Astrocyte of the cerebellum (primary cell): ENCODE data around the gene ADGRG7.

Experiments used
- DNase-seq: peaks from one replicate; pipeline ENCODE4 v3.0.0-alpha.2; 2011; ENCODE audit warnings: low read depth
- H3K4me3 ChIP-seq: 2 replicates; pipeline ENCODE4 v1.5.1; 2011; ENCODE audit warnings: mild to moderate bottlenecking, low read depth, low read length, moderate library complexity
- in situ Hi-C: cut with HindIII; loops from 2 replicates; pipeline ENCODE4 v1.10.0; 2017; ENCODE audit warnings: low sequenced_read_pairs
- TF ChIP-seq, protein P1 (sequence below): IDR thresholded peaks from 2 replicates; pipeline ENCODE4 v1.5.1; 2012; ENCODE audit warnings: low read length, low read depth, moderate library complexity, mild to moderate bottlenecking; ENCODE audit errors: missing control alignments

Gene ADGRG7

DNA sequence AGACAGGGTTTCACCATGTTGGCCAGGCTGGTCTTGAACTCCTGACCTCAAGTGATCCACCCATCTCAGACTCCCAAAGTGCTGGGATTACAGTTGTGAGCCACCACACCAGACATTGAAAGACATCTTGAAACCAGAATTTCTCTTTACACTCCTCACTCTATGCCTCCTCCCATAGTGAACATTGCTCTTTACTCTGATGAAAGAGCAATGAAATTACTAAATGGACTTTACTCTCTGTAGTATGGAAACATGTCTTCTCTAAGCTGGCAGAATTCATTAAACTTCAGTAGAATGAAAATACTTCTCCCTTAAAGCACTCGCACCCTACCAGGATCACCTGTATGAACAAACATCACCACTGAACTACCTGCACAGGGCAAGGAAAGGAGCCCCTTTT, 72.1 kb downstream of the ADGRG7 start:
- no peak overlapping the region for H3K4me3 ChIP-seq
- in situ Hi-C loops = no loop called here
- DNase-seq = no peak
- TF ChIP-seq, protein P1, sequence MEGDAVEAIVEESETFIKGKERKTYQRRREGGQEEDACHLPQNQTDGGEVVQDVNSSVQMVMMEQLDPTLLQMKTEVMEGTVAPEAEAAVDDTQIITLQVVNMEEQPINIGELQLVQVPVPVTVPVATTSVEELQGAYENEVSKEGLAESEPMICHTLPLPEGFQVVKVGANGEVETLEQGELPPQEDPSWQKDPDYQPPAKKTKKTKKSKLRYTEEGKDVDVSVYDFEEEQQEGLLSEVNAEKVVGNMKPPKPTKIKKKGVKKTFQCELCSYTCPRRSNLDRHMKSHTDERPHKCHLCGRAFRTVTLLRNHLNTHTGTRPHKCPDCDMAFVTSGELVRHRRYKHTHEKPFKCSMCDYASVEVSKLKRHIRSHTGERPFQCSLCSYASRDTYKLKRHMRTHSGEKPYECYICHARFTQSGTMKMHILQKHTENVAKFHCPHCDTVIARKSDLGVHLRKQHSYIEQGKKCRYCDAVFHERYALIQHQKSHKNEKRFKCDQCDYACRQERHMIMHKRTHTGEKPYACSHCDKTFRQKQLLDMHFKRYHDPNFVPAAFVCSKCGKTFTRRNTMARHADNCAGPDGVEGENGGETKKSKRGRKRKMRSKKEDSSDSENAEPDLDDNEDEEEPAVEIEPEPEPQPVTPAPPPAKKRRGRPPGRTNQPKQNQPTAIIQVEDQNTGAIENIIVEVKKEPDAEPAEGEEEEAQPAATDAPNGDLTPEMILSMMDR = no peak

DNA sequence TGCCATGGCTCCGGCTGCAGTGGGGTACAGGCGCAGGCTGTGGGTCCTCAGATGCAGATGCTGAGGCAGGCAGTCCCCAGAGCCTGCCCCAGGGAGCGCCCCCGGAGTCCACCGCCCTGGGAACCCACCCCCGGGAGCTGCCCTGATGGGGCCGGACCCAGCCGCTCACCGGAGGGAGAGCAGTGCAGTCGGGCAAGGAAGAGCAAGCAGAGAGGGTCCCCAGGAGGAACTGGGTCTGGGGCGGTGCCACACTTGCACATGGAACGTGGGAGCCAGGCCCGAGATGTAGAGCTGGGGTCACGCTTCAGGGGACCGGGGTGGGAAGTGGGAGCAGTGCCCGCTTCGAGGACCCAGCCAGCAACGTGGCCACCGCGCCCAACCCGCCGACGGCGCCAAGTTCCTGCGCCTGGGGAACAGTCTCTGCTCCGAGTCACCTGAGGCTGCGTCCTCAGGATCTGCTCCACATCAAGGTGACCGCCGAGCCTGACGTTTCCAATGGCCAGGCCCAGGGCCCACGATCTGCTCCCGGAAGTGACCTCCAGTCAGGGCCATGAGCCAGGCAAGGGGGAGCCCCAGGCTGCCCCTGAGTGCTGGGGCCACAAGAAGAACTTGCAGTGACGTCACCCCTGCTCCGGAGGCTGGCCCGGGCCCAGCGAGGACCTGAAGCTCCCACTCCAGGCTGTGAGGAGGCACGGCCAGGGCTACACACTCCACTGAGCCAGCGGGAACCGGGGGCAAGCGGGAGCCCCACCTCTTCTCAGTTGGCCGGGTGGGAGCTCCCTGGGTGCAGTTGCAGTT, 72.9 kb downstream of the ADGRG7 start:
- DNase-seq = no peak
- TF ChIP-seq, protein P1 = no peak
- H3K4me3 ChIP-seq = no peak overlapping the region
- in situ Hi-C loops = no loop called here

DNA sequence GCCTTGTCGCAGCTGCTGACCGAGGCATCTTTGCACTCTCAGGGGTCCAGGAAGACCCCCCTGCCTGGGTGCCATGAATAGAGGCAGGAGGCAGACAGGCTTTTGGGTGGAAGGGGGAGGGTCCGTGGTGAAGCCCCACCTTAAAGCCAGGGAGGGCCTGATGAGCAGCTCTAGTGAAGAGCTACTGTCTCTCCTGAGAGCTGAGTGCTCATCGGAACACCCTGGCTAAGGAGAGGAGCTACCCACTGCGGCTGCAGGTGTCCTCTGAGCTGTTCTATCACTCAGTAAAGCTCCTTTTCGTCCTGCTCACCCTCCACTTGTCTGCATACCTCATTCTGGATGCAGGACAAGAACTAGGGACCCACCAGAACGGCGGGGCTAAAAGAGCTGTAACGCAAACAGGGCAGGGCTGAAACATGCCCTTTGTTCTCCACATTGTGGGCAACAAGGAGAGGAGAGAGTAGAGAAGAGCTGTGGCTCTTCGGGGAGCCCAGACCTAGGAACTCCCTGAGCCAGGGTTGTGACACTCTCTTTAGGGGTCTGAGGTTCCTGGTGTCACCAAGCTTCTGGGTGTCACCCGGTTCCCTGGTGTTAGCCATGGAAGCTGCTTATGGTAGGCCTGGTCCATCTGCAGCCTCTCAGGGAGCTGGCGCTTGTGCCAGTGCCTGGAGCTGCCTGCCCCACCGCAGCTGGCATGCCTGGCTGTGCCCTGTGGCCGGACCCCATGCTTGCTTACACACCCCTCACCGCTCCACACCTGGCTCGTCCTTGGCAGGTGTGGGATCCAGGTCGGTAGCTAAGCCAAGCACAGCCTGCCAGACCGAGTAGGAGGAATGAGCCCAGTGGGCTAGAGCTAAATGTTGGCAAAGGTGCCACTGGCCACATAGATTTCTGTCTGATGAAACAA, 73.7 kb downstream of the ADGRG7 start:
- no peak overlapping the region for H3K4me3 ChIP-seq
- in situ Hi-C loops = no loop called here
- no peak for DNase-seq
- TF ChIP-seq, protein P1 = no peak

DNA sequence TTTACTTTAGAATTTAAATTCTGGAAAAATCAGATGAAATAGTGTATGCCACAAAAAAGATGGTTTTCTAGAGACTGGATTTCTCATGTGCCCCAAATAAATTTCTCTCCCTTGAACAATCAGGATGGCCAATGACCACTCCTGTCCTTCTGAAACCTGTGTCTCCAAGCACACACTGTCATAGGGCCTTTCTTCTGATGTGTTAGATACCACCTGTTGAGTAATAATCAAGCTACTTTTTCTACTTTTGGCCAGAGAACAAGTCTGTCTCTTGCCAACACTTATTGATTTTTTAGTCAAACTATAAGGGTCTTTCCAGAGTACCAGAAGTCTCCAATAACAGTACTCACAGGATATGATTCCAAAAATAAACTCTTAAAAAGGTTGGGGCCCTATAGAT, 83.8 kb downstream of the ADGRG7 start:
- in situ Hi-C loops = no loop called here
- no peak overlapping the region for H3K4me3 ChIP-seq
- DNase-seq = no peak
- TF ChIP-seq, protein P1 = no peak

DNA sequence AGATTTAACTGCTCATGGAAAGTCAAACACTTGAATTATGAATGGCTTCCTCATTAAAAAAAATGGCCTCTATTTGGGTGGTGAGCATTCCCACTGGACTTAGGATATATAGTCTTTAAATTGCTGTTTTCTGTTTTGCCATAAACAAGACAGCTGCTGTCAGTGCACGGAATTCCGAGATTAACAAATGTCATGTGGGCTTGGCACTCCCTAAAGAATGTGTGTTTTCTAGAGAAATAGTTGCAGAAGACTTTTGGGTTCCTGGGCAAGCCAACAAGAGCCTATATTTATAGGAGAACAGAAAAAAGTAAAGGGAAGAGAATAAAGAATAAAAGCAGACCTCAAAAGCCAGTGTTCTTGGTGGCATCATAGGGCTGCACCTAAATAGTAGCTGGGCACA, 86.3 kb downstream of the ADGRG7 start:
- no peak for DNase-seq
- TF ChIP-seq, protein P1 = no peak
- H3K4me3 ChIP-seq = no peak overlapping the region
- in situ Hi-C loops = no loop called here

DNA sequence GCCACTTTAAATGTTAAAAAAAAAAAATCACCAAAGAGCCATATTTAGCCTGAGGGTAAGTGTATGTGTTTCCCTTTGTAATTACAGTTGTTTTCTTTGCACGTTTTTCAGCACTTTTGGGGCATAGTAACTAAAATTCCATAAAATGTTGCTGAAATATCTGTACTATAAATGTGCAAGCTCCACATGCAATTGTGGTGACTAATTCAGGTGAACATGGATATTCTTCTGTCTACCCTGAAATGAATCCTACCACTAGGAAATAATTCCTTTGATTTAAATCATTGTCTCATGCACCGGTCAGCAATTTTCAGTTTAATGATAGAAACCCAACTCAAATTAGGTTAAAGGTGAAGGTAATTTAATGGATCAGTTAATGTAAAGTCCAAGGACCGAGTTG, 86.8 kb downstream of the ADGRG7 start:
- TF ChIP-seq, protein P1 = no peak
- H3K4me3 ChIP-seq = no peak overlapping the region
- no peak for DNase-seq
- in situ Hi-C loops = no loop called here
